ENCODE measurements around the gene SYT8.

The SYT8 gene

GRCh38 chr11:1830004-1830321 is 4.8 kb upstream of the SYT8 start:
- Histone ChIP-seq H3F3A (ENCODE audit: insufficient read depth, low read length) (no peaks in the 10 kb centered on the region), H3K4me1 (ENCODE audit: low read length) (no peaks in the 10 kb centered on the region), H3K27me3 (replicated peaks; ENCODE audit: insufficient read depth, low read length) (peaks cover 100% of the 10 kb centered on the region), H3K9me3 (replicated peaks; ENCODE audit: insufficient read depth, low read length) (no peaks in the 10 kb centered on the region), H3K79me2 (ENCODE audit: low read length) (no peaks in the 10 kb centered on the region), H3K9me2 (replicated peaks; ENCODE audit: insufficient read depth, low read length) (no peaks in the 10 kb centered on the region), H3K27ac (ENCODE audit: low read length) (no peak overlapping the region), H3K4me2 (ENCODE audit: low read depth, low read length) (no peak overlapping the region), H2AFZ (ENCODE audit: low read length) (no peak overlapping the region), H3K9ac (ENCODE audit: low read length) (no peak overlapping the region), H3K4me3 (ENCODE audit: low read length) (no peak overlapping the region), H3K36me3 (replicated peaks; ENCODE audit: insufficient read depth, low read length) (no peaks in the 10 kb centered on the region), H4K20me1 (ENCODE audit: insufficient read depth, low read length) (no peaks in the 10 kb centered on the region)
- TF ChIP-seq CTCF (IDR thresholded peaks at IDR 0.05; ENCODE audit: low read length) (no peak), EZH2 (optimal IDR thresholded peaks at IDR 0.05; ENCODE audit: low read depth, low read length) (no peak), EZH2phosphoT487 (IDR thresholded peaks at IDR 0.05; ENCODE audit: low read length) (no peak)
- DNase-seq = no peak

GRCh38 chr11:1830322-1831223 is 4.2 kb upstream of the SYT8 start:
- Histone ChIP-seq H3K4me2 (ENCODE audit: low read depth, low read length) (no peak overlapping the region), H3K4me1 (ENCODE audit: low read length) (no peaks in the 10 kb centered on the region), H3K27ac (ENCODE audit: low read length) (no peak overlapping the region), H3F3A (ENCODE audit: insufficient read depth, low read length) (no peaks in the 10 kb centered on the region), H2AFZ (ENCODE audit: low read length) (no peak overlapping the region), H4K20me1 (ENCODE audit: insufficient read depth, low read length) (no peaks in the 10 kb centered on the region), H3K4me3 (ENCODE audit: low read length) (no peak overlapping the region), H3K79me2 (ENCODE audit: low read length) (no peaks in the 10 kb centered on the region), H3K36me3 (replicated peaks; ENCODE audit: insufficient read depth, low read length) (no peaks in the 10 kb centered on the region), H3K9me3 (replicated peaks; ENCODE audit: insufficient read depth, low read length) (no peaks in the 10 kb centered on the region), H3K9ac (ENCODE audit: low read length) (no peak overlapping the region), H3K9me2 (replicated peaks; ENCODE audit: insufficient read depth, low read length) (no peaks in the 10 kb centered on the region), H3K27me3 (replicated peaks; ENCODE audit: insufficient read depth, low read length) (peaks cover 100% of the 10 kb centered on the region)
- TF ChIP-seq EZH2 (optimal IDR thresholded peaks at IDR 0.05; ENCODE audit: low read depth, low read length) = no peak
- TF ChIP-seq CTCF (IDR thresholded peaks at IDR 0.05; ENCODE audit: low read length) = no peak
- TF ChIP-seq EZH2phosphoT487 (IDR thresholded peaks at IDR 0.05; ENCODE audit: low read length) = no peak
- DNase-seq = no peak

- no peak for DNase-seq
- Histone ChIP-seq H3K79me2 (ENCODE audit: low read length) (no peaks in the 10 kb centered on the region), H3K9me2 (replicated peaks; ENCODE audit: insufficient read depth, low read length) (no peaks in the 10 kb centered on the region), H3K27me3 (replicated peaks; ENCODE audit: insufficient read depth, low read length) (peaks cover 99% of the 10 kb centered on the region), H3K27ac (ENCODE audit: low read length) (no peak overlapping the region), H2AFZ (ENCODE audit: low read length) (no peak overlapping the region), H3K36me3 (replicated peaks; ENCODE audit: insufficient read depth, low read length) (no peaks in the 10 kb centered on the region), H3K4me1 (ENCODE audit: low read length) (no peaks in the 10 kb centered on the region), H3K9me3 (replicated peaks; ENCODE audit: insufficient read depth, low read length) (no peaks in the 10 kb centered on the region), H3K9ac (ENCODE audit: low read length) (no peak overlapping the region), H3K4me3 (ENCODE audit: low read length) (no peak overlapping the region), H3F3A (ENCODE audit: insufficient read depth, low read length) (no peaks in the 10 kb centered on the region), H3K4me2 (ENCODE audit: low read depth, low read length) (no peak overlapping the region), H4K20me1 (ENCODE audit: insufficient read depth, low read length) (no peaks in the 10 kb centered on the region)
- TF ChIP-seq CTCF (IDR thresholded peaks at IDR 0.05; ENCODE audit: low read length) (no peak), EZH2phosphoT487 (IDR thresholded peaks at IDR 0.05; ENCODE audit: low read length) (no peak)
Measured at GRCh38 chr11:1831338-1832210, 3.2 kb upstream of the SYT8 start.

All from MM.1S (cell line).